Measurements from ENCODE around the gene SV2C. TPM values are rescaled to one million over a fixed set of nuclear protein-coding genes. Genes with fewer than 3 reads are reported as not detected.

The SV2C gene
- total and polyA plus RNA-seq, 11 donors, result 0.12 to 0.29 (median 0.20) TPM; not detected in 5

DNA sequence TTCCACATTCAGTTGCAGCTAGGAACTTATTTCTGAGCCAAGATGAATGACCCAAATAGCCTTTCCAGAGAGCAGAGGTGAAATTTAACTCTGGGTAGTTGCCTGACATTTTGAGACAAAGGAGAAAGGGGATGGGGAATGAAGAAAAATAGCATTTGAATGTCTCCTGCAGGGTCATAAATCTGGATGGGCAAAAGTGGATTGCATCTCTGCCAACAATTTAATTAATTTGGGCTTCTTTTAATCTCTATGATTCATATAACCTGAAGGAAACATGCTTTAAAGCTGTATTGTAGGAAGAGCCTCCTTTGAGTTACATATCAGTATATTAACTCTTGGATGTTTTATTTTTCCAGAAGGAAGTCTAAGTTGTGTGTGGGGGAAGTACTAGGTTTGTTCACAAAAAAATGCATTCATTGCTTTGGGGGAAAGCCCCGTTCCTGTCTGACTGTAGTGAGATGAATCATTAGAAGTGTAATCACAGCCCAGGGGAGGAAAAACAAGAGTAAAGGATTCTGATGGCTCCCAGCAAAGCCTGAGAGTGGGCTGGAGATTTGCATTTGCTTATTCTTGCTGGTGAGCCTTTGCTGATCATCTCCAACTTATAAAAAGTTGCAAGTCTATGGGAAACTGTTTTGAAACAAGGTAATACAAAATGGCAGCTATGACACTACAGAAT lies 186.9 kb downstream of the SV2C start:
- WGBS, 4 donors, result 24 to 52% (median 41%) methylated on average over 1 of the region's 1 CpG
- Histone ChIP-seq H3K4me3 (no peak overlapping the region), H3K36me3 (no peaks in the 10 kb centered on the region), H3K9me3 (no peaks in the 10 kb centered on the region), H3K27ac (no peak overlapping the region), H3K4me1 (peaks cover 0 to 21% (median 7%) of the 10 kb centered on the region in 12 donors), H3K27me3 (peaks cover 0 to 21% (median 0%) of the 10 kb centered on the region in 9 donors)
- DNase-seq, result no peak
- no peak for TF ChIP-seq CTCF (IDR thresholded peaks at IDR 0.05)
- TF ChIP-seq POLR2A (IDR thresholded peaks at IDR 0.05), result no peak
- ATAC-seq, result no peak
- intact Hi-C loops (cut with DNase I), result loop anchor here in 1 of 10 donors (10.0 kb wide), 1 partner anchor 1035 kb away; the partner anchor contains the start of gene ANKRD31

DNA sequence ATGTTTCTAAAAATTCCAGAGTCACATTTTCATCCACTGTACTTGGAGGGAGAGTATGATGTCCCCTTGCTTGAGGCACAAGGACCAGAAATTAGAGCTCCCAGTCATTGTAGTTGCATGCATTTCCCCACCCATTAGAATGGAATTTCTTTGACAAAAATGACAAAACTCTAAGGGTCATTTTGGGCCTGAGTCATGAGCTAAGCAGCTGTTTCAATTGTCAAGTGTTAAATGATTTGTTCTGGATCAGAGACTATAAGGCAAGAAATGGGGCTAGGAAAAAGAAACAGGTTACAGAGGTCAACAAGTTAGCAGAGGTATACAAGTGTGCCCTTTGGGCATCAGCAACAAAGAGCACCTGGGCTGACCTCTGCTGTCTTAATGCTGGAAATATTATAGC lies 188.7 kb downstream of the SV2C start:
- H3K4me1 ChIP-seq, result peaks cover 0 to 21% (median 7%) of the 10 kb centered on the region in 12 donors
- no peaks in the 10 kb centered on the region for H3K36me3 ChIP-seq
- H3K27me3 ChIP-seq, result peaks cover 0 to 8% (median 0%) of the 10 kb centered on the region in 9 donors
- TF ChIP-seq POLR2A (IDR thresholded peaks at IDR 0.05) (no peak), CTCF (IDR thresholded peaks at IDR 0.05) (no peak)
- no peak overlapping the region for H3K27ac ChIP-seq
- no peaks in the 10 kb centered on the region for H3K9me3 ChIP-seq
- intact Hi-C loops (cut with DNase I), result no loop called here
- DNase-seq (no peak), ATAC-seq (no peak)
- no peak overlapping the region for H3K4me3 ChIP-seq

DNA sequence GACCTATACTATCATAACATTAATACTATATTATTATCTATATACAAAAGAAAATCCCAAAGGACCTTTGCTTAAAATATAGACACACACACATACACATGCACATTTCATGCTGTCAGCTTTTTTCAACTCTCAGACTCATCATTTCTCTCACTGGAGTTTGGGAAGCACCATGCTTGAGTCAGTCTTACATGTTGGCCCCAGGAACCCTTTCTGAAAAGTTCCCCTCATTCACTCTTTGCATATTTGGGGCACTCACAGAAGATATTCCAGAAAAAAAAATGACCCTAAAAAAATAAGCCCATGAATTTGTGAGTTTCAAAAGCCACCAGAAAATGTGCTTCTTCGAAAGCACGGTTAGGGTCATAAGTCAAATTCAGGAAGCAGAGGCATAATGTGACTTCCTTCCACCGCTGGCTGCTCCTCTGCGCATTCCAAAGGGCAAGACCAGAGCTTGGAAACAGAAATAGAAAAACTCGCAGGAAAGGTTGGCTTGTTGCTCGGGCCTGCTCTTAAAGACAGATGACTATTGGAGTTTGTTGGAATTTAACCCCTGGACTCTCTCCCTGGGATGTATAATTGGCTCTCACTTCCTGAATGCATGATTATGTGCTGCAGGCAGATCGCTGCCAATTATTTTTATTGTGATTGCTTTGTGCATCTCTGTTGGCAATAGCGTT lies 190.2 kb downstream of the SV2C start:
- no peaks in the 10 kb centered on the region for H3K9me3 ChIP-seq
- peak in 1 of 5 donors; percentile 45 for DNase-seq
- H3K27me3 ChIP-seq, result no peaks in the 10 kb centered on the region
- peak overlapping the region in 2 of 12 donors; percentile 15 to 53 for H3K27ac ChIP-seq
- peaks cover 0 to 21% (median 7%) of the 10 kb centered on the region in 12 donors for H3K4me1 ChIP-seq
- intact Hi-C loops (cut with DNase I), result no loop called here
- no peaks in the 10 kb centered on the region for H3K36me3 ChIP-seq
- peak; percentile 56 to 72 (median 67) for ATAC-seq
- WGBS, 4 donors, result 9 to 37% (median 19%) methylated on average over 8 of the region's 8 CpGs
- TF ChIP-seq CTCF (IDR thresholded peaks at IDR 0.05) (no peak), POLR2A (IDR thresholded peaks at IDR 0.05) (no peak)
- no peak overlapping the region for H3K4me3 ChIP-seq

DNA sequence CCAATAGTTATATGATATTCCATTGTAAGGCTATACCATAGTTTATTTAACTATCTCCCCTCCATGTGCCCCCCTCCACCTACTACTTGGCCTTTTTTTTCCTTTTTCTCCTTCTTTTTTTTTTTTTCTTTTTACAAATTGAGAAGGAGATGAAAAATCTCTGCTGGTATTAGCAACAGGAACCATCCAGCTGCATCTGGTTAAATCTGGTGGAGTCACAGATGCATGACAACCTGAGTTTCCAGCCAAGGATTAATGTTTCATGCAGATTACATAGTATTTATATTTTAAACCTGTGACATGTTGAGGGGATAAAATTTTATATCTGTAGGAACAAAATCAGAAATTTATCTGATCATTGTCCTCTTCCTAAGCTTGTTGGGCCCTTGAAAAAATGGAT lies 191.4 kb downstream of the SV2C start:
- TF ChIP-seq POLR2A (IDR thresholded peaks at IDR 0.05) (no peak), CTCF (IDR thresholded peaks at IDR 0.05) (no peak)
- intact Hi-C loops (cut with DNase I), result no loop called here

More for the DNA sequence above, 191.4 kb downstream of the SV2C start:
- Histone ChIP-seq H3K27ac (no peak overlapping the region), H3K9me3 (no peaks in the 10 kb centered on the region), H3K4me3 (no peak overlapping the region), H3K4me1 (peaks cover 0 to 21% (median 7%) of the 10 kb centered on the region in 12 donors), H3K27me3 (no peaks in the 10 kb centered on the region), H3K36me3 (no peaks in the 10 kb centered on the region)
- ATAC-seq (no peak), DNase-seq (no peak)

Data from heart left ventricle (tissue), 16 donors.